EH (cell line): ENCODE results near the gene CIAO3.

Experiments
- DNase-seq: peaks from one replicate; pipeline ENCODE4 v3.0.0-alpha.2; 2015; ENCODE audit warnings: low read depth

Gene CIAO3

DNA sequence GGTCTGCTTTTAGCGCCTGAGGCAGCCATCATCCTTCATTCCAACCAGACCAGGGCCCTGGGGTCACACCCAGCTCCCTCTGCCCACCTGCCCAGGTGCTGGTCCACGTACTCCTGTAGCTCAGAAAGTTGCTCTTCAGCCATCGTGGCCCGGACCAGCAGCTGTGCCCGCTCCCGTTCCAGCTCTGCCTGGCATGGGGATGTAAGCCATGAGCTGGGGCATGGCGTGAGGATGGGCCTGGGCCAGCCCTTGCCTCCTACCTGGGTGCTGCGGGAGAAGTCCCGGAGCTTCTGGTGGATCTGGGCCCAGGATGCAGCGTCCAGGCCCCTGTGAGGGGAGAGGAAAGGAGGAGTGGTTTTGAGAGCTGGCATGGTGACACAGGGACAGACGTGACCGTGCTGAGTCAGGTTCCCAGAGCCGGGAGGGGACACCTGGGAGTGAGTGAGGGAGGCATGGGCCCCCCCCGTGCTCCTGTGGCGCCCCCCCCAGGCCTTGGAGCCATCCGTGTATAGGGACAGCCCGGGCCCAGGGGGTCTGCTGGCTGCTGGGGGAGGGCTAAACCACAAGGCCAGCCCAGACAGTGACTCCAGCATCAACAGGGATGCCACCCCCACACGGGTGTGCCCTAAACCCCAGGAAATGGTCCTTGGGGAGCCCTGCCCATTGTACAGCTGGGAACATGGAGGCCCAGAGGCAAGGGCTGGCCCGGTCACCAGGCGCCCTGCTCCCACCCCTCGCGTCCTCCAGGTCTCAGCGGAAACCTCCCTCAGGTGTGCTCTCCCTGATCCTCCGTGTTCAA lies 17.8 kb downstream of the CIAO3 start:
- no peak for DNase-seq

DNA sequence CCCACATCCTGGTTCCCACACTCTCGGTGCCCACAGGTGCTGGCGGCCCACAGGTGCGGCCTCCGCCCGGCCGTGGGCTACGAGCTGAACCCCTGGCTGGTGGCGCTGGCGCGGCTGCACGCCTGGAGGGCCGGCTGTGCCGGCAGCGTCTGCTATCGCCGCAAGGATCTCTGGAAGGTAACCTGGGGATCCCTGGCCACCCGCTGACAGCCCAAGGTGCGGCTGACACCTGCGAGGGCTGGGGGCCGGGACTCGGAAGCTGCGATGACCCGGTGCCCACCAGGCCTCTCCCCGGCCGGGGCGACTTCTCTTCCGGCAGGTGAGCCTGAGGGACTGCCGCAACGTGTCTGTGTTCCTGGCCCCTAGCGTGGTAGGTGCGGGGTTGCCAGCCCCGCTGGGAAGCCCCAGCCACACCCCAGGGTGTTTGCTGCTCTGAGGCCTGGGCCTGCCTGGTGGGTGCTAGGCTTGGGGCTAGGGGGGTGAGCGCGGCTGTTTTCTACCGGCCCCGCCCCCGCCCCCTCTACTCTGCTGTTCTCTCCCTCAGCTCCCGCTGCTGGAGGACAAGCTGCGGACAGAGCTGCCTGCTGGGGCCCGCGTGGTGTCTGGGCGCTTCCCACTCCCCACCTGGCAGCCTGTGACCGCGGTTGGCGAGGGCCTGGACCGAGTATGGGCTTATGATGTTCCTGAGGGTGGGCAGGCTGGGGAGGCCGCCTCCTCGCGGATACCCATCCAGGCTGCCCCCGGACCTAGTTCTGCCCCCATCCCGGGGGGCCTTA lies 18.8 kb downstream of the CIAO3 start:
- DNase-seq = no peak

DNA sequence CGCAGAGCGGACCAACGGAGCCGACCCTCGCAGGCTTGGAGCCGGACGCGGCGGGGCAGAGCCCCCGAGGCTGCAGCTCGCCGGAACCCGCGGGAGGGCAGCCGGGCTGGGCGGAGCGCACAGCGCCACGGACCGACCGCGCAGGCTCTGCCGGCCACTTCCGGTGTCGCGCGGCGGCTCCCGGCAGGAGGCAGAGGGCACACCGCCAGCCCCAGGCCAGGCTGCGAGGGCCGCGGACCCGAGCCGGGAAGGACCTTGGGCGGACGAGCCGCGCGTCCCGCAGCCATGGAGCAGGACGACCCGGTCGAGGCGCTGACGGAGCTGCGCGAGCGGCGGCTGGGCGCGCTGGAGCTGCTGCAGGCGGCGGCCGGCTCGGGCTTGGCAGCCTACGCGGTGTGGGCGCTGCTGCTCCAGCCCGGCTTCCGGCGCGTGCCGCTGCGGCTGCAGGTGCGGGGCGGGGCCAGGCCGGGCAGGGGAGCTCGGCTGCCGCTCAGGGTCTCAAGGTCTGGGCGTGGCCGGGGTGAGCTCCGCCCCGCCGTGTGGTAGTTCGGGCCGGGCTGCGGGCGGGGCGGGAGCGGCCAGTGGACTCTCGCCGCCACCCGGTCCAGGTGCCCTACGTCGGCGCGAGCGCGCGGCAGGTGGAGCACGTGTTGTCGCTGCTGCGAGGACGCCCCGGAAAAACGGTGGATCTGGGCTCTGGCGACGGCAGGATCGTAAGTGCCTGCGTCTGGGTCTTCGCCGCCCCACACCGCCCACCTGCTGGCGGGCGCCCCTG lies 19.6 kb downstream of the CIAO3 start, which contains the start of gene ANTKMT:
ANTKMT (plus strand) TSS at position 157 of the 775 bp plus-strand sequence; CDS start at position 286, 129 bp downstream.
- DNase-seq = peak; percentile 80

DNA sequence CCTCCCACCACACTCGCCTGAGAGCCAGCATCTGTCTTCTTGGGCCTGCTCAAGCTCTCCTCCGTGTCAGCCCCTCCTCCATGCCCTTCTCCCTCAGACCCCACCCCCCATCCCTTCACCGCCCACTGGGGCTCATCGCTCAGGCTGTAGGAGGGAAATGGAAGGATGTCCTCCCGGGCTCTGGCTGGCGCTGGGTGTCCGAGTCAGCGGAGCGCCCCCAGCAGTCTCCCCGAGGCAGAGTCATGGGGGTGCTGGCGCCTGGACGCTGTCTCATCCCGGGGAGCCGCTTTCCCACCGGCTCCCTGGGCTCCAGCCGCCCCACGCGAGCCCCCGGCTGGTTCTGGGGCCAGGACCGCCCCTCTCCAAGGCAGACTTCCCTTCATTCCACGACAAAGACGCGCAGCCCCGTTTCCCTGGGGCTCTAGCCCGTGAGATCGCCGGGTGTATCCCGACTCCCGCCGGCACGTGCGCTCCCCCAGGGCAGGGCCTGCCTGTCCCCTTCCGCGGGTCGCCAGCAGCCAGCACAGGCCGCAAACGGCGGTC lies 20.3 kb downstream of the CIAO3 start:
- DNase-seq = peak; percentile 86

DNA sequence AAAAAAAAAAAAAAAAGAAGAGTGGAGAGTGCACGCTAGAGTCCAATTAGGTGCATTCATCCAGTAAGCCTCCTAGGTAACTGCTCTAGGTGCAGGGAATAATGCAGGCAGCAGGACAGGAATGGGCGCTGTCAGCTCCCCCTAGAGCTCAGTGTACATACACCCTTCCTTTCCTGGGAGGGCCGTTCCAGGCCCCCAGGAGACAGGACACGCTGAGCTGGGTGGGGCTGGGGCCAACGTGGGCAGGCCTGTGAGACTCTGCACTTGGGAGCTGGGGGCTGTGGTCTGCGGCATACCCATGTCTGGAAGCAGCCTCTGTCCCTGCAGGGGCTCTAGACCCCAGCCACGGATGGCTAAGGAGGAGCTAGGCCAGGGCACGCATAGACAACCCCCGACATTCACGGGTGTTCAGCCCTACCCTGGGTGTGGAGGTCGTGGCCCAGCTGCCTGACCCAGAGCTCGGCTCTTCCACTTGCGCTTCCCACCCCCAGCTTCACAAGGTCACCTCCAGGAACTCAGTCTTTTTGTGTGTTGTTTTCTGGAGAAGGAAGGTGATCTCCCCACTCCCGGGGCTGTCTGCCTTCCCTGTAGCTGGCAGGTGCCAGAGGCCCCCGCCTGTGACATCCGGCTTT lies 20.9 kb downstream of the CIAO3 start:
- DNase-seq = peak; percentile 33

DNA sequence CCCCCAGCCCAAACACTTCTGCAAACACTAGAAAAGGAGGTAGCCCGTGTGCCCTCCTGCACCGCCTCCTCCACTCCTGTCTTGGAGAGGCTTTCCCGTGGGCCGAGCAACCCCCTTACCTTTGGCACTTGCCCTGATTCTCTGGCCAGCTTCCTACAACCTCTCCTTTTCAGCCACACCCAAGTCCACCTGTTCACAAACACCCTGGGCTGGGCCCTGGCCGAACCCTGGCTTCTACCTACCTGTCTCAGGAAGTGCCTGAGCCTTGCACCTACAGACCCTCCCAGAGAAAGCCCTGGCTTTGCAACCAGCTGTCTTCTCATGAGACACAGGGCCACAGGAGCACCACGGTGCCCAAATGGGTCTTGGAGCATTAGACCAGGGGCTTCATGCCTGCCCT lies 21.9 kb downstream of the CIAO3 start:
- no peak for DNase-seq

DNA sequence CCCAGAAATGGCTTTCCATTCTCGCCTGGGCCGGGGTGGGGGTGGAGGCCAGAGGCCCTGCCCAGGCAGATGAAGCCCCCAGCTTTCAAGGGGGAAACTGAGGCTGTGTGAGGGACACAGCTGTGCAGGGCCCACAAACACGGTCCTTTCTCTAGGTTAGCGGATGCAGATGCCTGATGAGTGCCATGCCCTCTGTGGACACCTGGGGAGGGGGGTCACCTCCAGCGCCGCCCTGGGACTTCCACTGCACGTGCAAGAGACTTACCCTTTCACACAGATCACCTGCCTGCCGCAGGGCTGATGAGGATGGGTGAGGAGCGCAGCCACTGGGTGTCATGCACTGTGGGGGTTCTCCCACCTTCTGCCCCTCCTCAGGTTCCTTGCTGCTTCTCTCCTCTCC lies 22.4 kb downstream of the CIAO3 start:
- no peak for DNase-seq

DNA sequence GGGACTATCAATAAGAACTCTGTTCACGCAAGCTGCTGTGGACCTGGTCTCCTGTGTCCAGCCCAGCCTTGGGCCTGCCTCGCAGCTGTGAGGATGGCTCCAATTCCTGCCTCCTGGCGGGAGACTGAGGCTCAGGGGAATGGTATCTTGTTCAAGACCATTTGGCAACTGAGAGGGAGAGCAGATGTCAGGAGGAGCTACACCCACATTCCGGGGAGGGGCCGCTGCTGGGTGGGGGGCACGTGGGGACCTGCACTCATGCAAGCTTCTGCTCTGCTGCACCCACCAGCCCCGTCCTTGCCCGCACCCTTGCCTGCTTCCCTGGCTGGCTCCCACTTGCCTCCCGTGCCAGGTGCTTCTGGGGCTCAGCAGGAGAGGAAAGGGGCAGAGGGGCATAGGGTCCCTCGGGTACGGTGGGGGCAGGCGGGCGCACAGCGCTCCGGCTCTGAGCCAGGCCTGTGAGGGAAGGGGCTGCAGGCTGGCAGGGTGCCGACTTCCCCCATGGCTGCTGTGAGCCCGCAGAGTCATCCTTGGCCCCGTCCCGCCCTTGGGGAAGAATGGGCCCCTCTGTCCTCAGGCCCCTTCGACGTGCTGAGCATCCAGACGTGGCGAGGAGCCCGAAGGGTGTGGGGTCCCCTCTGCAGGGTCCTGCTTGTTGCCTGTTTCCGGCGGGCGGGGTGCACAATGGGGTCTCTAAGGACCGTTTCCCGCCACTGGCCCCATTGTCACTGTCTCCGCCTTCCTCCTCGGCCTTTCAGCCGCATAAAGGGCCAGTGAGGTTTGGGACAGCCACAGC lies 23.1 kb downstream of the CIAO3 start:
- no peak for DNase-seq

DNA sequence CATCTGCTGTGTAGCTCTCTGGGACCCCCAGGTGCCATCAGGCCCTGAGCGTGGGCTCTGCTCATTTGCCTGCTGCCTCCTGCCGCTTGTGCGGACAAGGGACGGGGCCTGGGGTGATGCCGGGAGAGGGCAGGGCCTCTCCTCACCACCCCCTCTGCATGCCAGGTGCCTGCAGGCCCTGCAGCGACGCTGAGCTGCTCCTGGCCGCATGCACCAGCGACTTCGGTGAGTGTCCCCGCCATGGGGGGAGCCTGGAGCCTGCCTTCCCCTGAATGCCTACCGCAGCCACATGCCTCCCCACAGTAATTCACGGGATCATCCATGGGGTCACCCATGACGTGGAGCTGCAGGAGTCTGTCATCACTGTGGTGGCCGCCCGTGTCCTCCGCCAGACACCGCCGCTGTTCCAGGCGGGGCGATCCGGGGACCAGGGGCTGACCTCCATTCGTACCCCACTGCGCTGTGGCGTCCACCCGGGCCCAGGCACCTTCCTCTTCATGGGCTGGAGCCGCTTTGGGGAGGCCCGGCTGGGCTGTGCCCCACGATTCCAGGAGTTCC lies 23.9 kb downstream of the CIAO3 start:
- no peak for DNase-seq

DNA sequence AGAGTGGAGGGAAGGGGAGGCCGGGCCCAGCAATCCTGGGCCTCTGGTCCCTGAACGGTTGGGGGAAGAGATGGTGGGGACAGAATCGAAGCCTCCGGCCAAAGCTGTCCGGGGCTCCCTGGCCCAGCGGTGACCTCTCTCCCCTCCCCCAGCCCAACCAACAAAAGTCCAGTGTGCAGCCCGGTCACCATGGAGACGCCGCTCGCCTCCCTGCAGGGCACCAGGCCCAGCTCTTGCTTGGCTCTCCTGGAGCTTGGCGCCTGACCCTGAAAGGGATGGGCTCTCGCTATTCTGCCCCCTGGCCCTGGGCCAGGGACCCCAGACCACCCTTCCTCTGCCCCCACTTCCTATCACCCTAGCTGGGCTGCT lies 24.6 kb downstream of the CIAO3 start:
- peak; percentile 75 for DNase-seq

DNA sequence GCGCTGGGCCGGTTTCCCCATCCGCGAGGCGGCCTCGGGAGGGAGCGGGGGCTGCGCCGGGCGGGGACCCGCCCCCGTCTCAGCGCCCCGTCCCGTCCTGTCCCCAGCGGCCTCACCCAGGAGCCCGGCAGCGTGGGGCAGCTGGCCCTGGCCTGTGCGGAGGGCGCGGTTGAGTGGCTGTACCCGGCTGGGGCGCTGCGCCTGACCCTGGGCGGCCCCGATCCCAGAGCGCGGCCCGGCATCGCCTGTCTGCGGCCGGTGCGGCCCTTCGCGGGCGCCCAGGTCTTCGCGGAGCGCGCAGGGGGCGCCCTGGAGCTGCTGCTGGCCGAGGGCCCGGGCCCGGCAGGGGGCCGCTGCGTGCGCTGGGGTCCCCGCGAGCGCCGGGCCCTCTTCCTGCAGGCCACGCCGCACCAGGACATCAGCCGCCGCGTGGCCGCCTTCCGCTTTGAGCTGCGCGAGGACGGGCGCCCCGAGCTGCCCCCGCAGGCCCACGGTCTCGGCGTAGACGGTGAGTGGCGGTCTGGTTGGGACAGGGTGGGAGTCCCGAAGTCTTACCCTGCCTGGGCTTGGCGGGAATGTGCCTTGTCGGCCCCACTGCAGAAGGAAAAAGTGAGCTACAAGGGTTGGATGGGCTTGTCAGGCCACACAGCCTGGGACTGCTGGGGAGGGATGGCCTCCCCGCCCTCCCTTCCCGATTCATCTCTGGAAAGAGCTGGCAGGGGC lies 25.2 kb downstream of the CIAO3 start:
- DNase-seq = peak; percentile 43

DNA sequence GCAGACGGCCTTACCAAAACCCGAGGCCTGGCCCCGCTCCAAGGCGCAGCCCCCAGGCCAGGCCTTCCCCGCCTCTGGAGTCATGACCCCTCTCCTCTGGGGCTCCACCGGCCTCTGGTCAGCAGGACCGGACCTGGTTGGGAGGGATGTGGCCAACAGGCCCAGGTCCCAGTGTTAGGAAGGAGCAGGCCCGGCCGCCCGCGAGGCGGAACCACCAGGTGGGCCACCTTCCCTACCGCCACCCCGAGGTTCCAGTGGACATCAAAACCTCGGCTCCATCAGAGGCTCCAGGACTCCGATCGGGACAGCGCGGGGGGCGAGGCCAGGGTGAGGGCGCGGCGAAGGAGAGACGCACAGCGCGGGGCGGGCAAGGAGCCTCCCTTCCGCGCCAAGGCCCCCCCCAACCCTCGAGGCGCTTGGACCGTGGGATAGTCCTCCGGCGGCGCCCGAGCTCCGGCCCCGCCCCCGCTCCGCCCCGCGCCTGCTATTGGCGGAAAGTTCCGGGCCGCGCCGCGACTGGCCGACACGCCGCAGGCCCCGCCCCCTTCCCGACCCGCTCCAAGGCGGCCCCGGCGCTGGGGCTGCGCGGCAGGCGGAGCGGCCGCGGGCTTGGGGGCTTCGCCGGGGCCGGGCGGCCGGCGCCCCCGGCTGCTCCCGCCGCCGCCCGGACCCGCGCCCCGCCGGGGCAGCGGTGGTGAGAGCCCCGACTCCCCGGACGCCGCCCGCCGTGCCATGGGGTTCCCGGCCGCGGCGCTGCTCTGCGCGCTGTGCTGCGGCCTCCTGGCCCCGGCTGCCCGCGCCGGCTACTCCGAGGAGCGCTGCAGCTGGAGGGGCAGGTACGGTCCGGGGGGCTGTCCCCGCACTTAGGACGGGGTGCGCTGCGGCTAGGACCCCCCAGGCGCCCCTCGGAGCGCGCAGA lies 26.0 kb downstream of the CIAO3 start, which contains the start of gene METRN:
METRN (plus strand) TSS at position 561 of the 919 bp plus-strand sequence; CDS start at position 733, 172 bp downstream.
- peak; percentile 91 for DNase-seq

DNA sequence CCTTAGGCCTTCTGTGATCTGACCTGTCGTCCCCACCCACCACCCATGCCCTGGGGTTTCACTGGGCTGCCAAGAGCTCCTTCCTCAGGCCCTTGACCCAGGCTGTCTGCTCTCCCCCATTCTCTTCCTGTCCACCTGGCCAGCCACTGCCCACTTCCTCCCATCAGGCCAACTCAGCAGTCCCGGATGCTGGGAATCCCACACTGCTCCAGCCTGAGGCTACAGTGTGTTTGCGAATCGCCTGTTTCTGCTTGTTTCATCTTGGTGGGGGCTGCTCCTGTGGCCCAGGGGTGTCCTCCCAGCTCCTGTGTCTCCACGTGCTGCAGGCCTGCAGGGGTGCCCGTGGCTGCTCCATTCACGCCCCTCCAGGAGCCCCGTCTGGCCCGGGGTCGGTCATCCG lies 26.7 kb downstream of the CIAO3 start:
- peak; percentile 55 for DNase-seq

DNA sequence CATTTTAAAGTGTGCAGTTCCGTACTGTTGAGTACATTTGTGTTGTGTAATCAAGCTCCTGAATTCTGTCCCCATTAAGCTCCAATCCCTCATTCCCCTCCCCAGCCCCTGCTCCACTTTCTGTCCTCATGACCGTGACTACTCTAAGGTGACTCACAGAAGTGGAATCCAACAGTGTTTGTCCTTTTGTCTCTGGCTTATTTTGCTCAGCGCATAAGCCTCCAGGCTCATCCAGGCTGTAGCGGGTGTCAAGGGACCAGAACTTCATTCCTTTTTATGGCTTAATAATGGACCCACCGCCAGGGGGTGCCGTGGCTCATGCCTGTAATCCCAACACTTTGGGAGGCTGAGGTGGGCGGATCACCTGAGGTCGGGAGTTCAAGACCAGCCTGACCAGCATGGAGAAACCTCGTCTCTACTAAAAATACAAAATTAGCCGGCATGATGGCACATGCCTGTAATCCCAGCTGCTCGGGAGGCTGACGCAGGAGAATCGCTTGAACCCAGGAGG lies 28.0 kb downstream of the CIAO3 start:
- peak; percentile 99 for DNase-seq

DNA sequence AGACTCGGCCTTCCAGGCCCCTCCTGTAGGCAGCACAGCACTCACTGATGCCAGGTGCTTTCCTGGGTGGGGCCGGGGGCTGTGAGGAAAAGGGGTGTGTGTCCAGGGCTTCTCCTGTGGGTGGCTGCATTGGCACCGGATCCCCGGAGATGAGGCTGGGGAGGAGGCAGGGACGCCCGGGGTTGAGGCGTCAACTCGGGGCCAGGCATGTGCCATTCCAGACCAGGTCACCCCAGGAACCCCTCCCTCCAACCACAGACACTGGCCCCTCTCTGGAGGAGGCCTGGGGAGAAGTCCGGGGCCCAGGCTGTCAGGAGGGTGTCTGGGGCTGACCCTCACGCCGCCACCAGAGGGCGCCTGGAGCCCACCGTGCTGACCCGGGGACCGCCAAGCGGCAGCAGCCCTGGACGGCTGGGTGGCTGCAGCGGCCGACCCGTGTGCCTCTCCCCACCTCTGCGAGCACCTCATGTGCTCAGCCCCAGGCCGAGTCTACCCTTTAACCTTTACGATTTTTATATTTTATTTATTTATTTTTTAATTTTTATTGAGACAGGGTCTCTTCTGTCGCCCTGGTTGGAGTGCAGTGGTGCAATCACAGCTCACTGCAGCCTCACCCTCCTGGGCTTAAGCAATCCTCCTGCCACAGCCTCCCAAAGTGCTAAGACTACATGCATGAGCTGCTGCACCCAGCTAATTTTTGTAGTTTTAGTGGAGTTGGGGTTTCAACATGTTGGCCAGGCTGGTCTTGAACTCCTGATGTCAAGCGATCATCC lies 29.1 kb downstream of the CIAO3 start:
- DNase-seq = peak; percentile 73

DNA sequence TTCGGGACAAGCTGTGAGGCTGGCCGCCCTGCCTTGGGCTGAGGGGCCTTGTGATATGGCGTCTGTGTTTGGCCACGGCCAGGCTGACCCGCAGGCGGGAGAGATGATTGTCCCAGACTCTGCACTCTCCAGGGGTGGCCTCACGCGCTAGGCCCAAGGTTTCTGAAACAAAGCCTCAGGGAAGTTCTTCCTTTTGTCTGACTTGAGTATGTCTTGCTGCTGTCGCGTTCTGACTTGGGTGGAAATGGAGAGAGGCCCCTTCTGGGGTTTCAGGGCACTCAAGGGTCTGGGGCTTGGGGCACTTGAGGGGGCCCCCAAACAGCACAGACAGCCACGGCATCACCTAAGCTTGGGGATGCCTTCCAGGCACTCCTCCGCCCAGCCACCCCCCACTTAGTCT lies 29.7 kb downstream of the CIAO3 start:
- no peak for DNase-seq

DNA sequence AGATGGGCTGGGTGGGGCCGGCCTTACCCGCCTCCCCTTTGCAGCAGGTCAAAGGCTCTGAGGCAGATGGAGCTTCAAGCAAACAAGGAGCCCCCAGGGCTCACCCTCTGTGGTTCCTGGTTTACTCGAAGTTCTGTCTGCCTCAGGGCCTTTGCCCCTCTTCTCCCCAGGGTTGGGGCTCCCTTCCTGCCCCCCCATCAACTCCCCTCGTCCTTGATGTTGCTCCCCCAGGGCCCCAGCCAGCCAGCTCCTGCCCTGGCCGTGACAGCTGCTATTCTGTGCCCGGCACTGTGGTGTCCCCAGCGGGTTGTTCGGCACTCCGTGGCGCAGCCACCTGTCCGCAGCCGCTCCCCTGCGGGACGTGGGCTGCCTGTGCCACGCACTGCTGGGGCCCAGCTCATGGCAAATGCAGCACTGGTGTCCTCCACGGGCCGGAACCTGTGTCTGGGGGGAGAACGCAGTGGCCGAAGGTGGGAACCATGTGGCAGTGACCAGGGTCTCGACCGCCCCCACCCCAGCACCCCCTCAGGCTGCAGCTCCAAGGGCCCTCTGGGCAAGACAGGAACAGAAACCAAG lies 30.2 kb downstream of the CIAO3 start:
- DNase-seq = no peak
